ENCODE measurements around the gene PEX14. TPM values are rescaled to one million over a fixed set of nuclear protein-coding genes. Genes with fewer than 3 reads are reported as not detected.

The PEX14 gene
- polyA plus RNA-seq, 3 donors: 2.2 to 8.8 (median 2.7) TPM

DNA sequence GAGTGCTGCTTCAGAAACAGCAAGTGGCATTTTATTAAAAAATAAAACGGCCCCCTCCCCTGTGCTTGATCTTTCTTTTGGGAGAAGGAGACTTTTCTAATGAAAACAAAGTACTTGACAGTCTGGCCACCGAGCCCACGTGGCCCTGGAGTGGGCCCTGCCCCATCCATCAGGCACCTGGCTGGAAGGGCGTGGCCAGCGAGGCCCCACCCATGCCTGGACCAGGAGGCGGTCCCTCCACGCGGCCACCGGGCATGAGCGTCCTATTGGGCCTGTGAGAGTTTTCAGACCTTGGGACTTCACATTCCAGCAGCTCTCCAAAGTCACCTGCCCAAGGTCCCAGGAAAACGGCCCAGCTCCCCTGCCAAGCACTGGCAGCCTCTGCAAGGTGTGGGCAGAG is 177.0 kb downstream of the PEX14 start:
- Histone ChIP-seq H3K4me2 (replicated peaks; ENCODE audit: extremely low read depth, low read length, poor library complexity, severe bottlenecking) (no peak overlapping the region), H3K36me3 (replicated peaks in 1 of 2; ENCODE audit: control insufficient read depth in 1 of 2, insufficient read depth in 2 of 2, low read length in 2 of 2) (no peaks in the 10 kb centered on the region), H4K20me1 (ENCODE audit: insufficient read depth, low read length) (no peaks in the 10 kb centered on the region), H3K27me3 (ENCODE audit: control insufficient read depth in 2 of 2, insufficient read depth in 2 of 2, low read length in 2 of 2) (no peaks in the 10 kb centered on the region), H3K9me3 (replicated peaks in 1 of 2; ENCODE audit: control insufficient read depth in 1 of 2, insufficient read depth in 1 of 2, low read length in 2 of 2) (no peaks in the 10 kb centered on the region), H2AFZ (ENCODE audit: insufficient read depth, low read depth, low read length, poor library complexity, severe bottlenecking) (no peak overlapping the region), H3K9ac (ENCODE audit: insufficient read depth, low read length, poor library complexity, severe bottlenecking) (no peak overlapping the region), H3K79me2 (ENCODE audit: insufficient read depth, low read length) (no peaks in the 10 kb centered on the region), H3K4me3 (replicated peaks in 1 of 3; ENCODE audit: low read depth in 2 of 3, low read length in 3 of 3) (no peak overlapping the region), H3K4me1 (ENCODE audit: control insufficient read depth in 1 of 2, insufficient read depth in 2 of 2, low read length in 2 of 2) (no peaks in the 10 kb centered on the region), H3K27ac (ENCODE audit: low read depth in 1 of 2, low read length in 2 of 2) (no peak overlapping the region)
- WGBS (ENCODE audit: insufficient coverage): 77% methylated on average over 9 of the region's 11 CpGs
- Mint-ChIP-seq H3K27me3 (ENCODE audit: low read depth in 3 of 3) (peaks cover 0 to 2% (median 0%) of the 10 kb centered on the region in 3 donors), H3K4me3 (no peak overlapping the region), H3K9me3 (no peaks in the 10 kb centered on the region), H3K36me3 (peaks cover 0 to 3% of the 10 kb centered on the region in 2 donors), H3K27ac (no peak overlapping the region), H3K4me1 (no peaks in the 10 kb centered on the region)
- DNase-seq: no peak
- intact Hi-C loops (cut with micrococcal nuclease): no loop called here
- TF ChIP-seq CTCF (IDR thresholded peaks at IDR 0.05): no peak

DNA sequence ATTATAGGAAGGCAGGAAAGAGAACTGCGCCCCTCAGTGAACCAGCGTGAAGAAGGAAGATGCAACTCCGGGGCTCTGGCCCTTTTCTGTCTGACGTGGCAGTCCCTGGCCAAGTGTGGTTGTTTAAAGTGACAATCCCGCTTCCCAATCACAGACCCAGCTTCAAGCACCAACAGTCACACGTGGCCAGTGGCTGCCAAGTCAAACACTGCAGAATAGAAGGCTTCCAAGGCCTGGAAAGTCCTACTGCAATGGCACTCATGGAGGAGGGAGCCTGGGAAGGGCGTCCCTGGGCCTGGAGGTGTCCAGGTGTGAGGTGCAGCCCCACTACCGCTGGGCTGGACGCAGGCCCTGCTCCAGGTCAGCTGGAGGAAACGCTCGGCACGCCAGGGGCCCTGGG is 177.9 kb downstream of the PEX14 start:
- Mint-ChIP-seq H3K9me3 (no peaks in the 10 kb centered on the region), H3K27me3 (ENCODE audit: low read depth in 3 of 3) (peaks cover 0 to 2% (median 0%) of the 10 kb centered on the region in 3 donors), H3K4me1 (no peaks in the 10 kb centered on the region), H3K36me3 (peaks cover 0 to 3% of the 10 kb centered on the region in 2 donors), H3K4me3 (no peak overlapping the region), H3K27ac (no peak overlapping the region)
- Histone ChIP-seq H3K9ac (ENCODE audit: insufficient read depth, low read length, poor library complexity, severe bottlenecking) (no peak overlapping the region), H3K27me3 (ENCODE audit: control insufficient read depth in 2 of 2, insufficient read depth in 2 of 2, low read length in 2 of 2) (no peaks in the 10 kb centered on the region), H4K20me1 (ENCODE audit: insufficient read depth, low read length) (no peaks in the 10 kb centered on the region), H3K27ac (ENCODE audit: low read depth in 1 of 2, low read length in 2 of 2) (no peak overlapping the region), H3K36me3 (replicated peaks in 1 of 2; ENCODE audit: control insufficient read depth in 1 of 2, insufficient read depth in 2 of 2, low read length in 2 of 2) (no peaks in the 10 kb centered on the region), H2AFZ (ENCODE audit: insufficient read depth, low read depth, low read length, poor library complexity, severe bottlenecking) (no peak overlapping the region), H3K4me3 (replicated peaks in 1 of 3; ENCODE audit: low read depth in 2 of 3, low read length in 3 of 3) (no peak overlapping the region), H3K4me1 (ENCODE audit: control insufficient read depth in 1 of 2, insufficient read depth in 2 of 2, low read length in 2 of 2) (no peaks in the 10 kb centered on the region), H3K4me2 (replicated peaks; ENCODE audit: extremely low read depth, low read length, poor library complexity, severe bottlenecking) (no peak overlapping the region), H3K9me3 (replicated peaks in 1 of 2; ENCODE audit: control insufficient read depth in 1 of 2, insufficient read depth in 1 of 2, low read length in 2 of 2) (no peaks in the 10 kb centered on the region), H3K79me2 (ENCODE audit: insufficient read depth, low read length) (no peaks in the 10 kb centered on the region)
- WGBS (ENCODE audit: insufficient coverage): 100% methylated on average over 2 of the region's 12 CpGs
- no peak for TF ChIP-seq CTCF (IDR thresholded peaks at IDR 0.05)
- no peak for DNase-seq
- intact Hi-C loops (cut with micrococcal nuclease): no loop called here

All from CD14-positive monocyte (primary cell).